HG02840 (cell line): ENCODE results near the gene LRRK1.

Experiments used
- ATAC-seq: cut with Tn5 transposase; IDR thresholded peaks from one replicate; pipeline ENCODE4 v1.9.1; 2021; ENCODE audit warnings: mild to moderate bottlenecking, moderate library complexity, moderate number of reproducible peaks; ENCODE audit not compliant: unreplicated experiment, low FRiP score

Gene LRRK1

GRCh38 chr15:101051291-101052030, 132.3 kb downstream of the LRRK1 start:
- ATAC-seq: no peak

DNA sequence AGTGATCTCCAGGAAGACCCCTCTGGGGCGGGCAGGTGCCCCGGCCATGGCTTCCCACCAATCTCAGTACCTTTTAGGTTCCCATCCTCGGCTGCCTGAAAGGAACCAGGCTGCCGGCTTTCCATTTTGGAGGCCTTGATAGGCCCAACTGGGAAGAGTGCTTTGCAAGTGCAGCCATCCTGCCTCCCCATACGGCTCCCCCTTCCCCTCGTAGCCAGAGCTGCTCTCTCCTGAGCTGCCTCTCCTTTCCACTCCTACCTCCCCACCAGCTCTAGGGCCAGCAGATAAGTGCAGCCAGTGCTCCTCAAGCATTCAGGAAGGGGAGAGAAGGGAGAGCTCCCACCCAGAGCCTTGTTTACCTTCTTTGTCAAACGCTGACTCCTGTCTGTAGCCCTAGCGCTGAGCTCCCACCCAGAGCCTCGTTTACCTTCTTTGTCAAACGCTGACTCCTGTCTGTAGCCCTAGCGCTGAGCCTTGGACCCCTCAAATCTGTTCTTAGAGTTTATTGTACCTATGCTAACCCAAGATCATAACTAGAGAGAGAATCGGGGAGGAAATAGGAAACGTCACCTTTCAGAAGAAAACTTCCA, 133.0 kb downstream of the LRRK1 start:
- no peak for ATAC-seq

- no peak for ATAC-seq
Measured at GRCh38 chr15:101052681-101053121, 133.5 kb downstream of the LRRK1 start.

- ATAC-seq: no peak
Measured at GRCh38 chr15:101053261-101053660, 134.1 kb downstream of the LRRK1 start.

GRCh38 chr15:101054116-101054515, 135.0 kb downstream of the LRRK1 start:
- ATAC-seq: no peak

DNA sequence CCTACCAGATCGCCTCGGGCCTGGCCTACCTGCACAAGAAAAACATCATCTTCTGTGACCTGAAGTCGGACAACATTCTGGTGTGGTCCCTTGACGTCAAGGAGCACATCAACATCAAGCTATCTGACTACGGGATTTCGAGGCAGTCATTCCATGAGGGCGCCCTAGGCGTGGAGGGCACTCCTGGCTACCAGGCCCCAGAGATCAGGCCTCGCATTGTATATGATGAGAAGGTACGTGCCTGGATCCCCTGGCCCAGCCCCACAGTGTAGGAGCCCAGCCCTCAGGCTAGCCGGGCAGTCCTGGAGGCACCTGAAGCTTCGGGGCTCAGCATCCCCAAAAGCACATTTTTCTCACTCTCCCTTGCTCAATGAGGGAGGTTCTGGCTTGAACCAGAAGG, 135.8 kb downstream of the LRRK1 start:
- no peak for ATAC-seq

DNA sequence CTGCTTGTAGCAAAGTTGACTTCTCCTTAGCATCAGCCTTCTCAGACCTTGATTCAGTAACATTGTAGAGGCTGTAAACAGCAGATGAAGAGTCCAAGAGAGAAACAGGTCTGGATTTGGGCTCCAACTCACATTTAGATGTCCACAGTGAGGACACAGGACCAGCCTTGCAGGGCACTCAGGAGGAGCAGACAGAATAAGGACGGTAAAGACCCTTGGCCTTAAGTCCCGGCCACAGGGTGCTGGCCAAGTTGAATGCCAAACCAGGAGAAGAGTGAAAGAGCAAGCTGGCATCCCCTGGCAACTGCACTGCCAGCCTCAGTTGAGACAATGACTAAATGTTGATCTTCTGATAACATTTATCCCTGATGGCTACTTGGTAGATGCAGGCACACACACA, 136.3 kb downstream of the LRRK1 start:
- no peak for ATAC-seq

GRCh38 chr15:101056366-101057334, 137.5 kb downstream of the LRRK1 start:
- ATAC-seq: no peak

DNA sequence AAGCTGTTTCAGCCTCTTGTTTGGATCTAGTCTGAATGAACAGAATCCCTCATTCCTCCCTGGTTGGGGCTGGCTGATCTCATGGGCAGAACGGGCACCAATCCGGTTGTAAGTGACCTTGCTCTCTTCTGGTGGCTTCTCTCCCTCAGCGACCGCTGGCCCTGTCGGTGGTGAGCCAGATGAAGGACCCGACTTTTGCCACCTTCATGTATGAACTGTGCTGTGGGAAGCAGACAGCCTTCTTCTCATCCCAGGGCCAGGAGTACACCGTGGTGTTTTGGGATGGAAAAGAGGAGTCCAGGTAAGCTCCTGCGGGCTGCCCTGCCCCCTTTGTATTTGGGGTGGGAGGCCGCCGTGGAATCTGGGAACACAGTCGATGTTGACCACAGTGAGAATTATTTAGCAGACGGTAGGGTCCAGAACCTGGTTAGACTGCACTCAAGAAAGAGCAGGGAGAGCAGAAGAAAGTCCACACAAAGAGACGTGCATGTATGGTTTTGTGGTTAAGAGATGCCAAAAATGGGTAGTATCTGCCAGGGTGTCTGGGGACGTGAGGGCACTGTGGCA, 138.8 kb downstream of the LRRK1 start:
- ATAC-seq: no peak

DNA sequence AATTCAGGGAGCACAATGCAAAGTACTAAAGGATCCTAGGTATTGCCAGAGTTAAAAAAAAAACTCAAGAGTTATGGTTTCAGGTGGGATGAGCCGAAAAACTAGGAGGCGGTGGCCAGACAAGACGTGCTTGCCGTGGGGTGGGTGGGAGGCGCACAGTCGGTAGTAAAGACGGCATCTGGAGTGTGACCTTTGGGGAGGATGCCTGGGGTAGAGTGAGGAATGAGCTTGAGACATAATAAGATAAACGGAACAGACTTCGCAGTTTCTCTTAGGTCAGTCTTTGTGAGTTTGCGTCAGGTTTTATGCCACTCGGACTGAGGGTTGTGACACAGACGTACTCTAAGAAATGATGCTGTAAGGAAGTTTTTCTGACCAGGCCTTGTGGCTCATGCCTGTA, 139.6 kb downstream of the LRRK1 start:
- ATAC-seq: no peak

- ATAC-seq: no peak
Measured at GRCh38 chr15:101059381-101060341, 140.5 kb downstream of the LRRK1 start.

DNA sequence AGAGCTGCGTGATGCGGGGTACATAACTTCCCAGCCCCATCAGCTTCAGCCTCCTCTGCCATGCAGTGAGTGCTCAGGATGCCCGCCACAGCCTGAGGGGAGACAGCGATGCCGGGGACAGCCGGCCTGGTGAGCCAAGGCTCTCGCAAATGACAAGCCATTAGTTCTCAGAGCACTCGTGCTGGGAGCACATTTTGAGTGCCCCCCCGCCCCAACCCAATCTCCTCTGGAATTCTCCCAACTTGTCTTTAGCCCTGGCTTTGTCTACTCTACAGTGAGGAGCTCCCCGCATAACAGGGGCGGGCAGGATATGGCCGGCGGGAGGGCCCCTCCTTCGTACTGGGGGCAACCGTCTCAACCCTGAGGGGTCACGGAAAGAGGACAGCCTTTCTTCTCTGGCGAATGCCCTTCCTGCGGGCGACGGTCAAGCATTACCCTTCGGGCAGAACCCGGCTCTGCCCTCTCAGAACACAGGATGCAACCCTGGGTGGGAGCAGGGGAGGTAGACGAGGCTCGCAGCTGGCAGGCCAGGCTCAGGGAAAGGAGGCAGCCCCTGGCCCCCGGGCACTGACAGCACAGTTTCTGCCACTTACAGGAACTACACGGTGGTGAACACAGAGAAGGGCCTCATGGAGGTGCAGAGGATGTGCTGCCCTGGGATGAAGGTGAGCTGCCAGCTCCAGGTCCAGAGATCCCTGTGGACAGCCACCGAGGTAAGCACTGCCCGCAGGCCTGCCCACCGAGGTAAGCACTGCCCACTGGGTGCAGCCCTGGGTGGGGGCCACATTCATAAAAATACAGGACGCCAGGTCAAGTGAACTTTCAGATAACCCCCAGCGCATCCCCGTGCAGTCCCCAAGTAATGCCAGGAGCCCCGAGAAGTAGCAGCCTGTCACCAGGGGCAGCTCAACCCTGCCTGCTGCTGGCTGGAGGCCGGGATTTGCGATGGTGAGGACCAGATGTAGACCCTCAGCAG, 141.7 kb downstream of the LRRK1 start:
- ATAC-seq: no peak

- ATAC-seq: no peak
Measured at GRCh38 chr15:101062063-101062462, 142.9 kb downstream of the LRRK1 start.

DNA sequence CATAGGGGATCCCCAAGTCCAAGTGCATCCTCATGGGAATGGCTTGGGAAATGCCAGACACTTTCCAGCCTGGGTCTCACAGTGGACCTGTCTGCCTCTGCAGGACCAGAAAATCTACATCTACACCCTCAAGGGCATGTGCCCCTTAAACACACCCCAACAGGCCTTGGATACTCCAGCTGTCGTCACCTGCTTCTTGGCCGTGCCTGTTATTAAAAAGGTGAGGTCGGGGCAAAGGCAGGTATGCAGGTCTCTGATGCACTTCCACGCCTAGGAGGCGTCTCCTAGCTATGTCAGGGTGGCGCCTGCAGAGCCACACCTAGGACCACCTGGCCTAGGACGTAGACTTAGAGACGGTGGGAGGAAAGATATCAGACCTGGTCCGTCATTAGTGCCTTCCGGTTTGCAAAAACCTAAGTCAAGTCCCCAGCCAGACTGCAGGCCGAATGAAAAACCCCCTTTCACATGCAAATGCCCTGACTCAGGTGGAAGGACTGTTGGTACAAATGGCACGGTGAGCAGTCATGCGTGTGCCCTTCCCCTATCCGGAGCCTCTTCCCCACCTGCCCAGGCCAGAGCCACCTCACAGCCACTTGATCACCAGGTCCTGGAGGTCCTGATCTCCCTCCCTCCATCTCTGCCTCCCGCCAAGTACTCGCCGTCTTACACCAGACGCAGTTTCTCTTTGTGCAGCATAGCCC, 143.5 kb downstream of the LRRK1 start:
- ATAC-seq: no peak

- no peak for ATAC-seq
Measured at GRCh38 chr15:101063212-101063611, 144.1 kb downstream of the LRRK1 start.

GRCh38 chr15:101063891-101064794, 145.0 kb downstream of the LRRK1 start:
- no peak for ATAC-seq
